GM21360 (cell line): Measurements from ENCODE around the gene NSUN6.
"Not testable (repeated sequence)": the region's sequence is repeated elsewhere in the genome, so short reads cannot be mapped to it uniquely, and the experiment has no call there.

Experiments used
- ATAC-seq: cut with Tn5 transposase; IDR thresholded peaks from one replicate; pipeline ENCODE4 v1.9.1; 2021; ENCODE audit warnings: mild to moderate bottlenecking, moderate library complexity; ENCODE audit not compliant: unreplicated experiment

The NSUN6 gene

DNA sequence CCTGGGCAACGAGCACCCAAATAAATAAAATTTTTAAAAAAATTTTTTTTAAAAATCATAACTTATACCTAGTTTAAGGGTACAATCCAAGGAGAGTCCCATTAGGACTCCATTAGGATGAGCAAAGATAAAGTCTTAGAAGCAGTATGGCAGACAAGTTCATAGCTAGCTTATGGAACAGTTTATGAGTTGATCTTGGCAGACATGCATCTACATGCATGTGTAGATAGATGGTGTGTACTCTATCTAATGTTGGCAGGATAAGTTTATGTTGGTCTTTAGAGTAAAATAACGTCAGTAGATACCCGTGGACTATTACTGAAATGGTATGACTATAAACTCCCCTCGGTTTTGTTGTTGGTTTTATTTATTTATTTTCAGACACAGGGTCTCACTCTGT, 40.2 kb downstream of the NSUN6 start:
- no peak for ATAC-seq

DNA sequence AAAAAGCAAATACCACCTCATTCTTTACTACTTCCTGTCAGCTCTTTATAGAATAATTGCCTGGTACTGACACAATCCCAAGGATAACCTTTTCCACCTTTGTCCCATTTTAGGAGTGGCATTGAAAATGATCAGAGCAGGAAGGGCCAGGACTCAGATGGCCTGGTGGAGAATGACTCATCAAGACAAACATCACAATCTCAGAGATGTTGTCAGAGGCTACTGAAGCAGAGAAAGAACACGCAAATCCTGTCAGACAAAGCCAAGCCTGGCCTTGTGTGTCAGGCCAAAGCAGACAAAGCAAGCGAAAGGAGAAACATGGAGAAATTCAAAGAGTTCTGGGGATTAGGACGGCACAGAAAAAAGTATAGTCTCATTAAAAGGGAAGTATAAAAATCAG, 40.9 kb downstream of the NSUN6 start:
- ATAC-seq = no peak

DNA sequence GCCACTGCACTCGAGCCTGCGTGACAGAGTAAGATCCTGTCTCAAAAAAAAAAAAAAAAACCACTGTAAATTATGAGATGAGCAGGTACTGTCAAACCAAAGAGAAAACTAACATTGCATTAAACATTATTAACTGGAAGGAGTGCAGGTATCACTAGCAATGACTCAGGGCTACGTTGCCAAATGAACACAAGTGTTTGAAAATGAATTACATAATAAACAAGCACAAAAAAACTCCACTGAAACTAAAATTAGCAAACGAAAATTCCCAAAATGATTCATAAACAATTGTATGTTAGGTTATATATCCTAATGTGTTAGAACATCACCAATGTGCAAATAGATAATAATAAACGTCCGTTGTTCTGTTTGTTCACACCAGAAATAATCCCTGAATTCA, 42.8 kb downstream of the NSUN6 start:
- ATAC-seq = no peak

GRCh38 chr10:18607503-18608378, 43.6 kb downstream of the NSUN6 start:
- no peak for ATAC-seq

- no peak for ATAC-seq
These were observed 45.2 kb downstream of the NSUN6 start for GRCh38 chr10:18606051-18606695.

DNA sequence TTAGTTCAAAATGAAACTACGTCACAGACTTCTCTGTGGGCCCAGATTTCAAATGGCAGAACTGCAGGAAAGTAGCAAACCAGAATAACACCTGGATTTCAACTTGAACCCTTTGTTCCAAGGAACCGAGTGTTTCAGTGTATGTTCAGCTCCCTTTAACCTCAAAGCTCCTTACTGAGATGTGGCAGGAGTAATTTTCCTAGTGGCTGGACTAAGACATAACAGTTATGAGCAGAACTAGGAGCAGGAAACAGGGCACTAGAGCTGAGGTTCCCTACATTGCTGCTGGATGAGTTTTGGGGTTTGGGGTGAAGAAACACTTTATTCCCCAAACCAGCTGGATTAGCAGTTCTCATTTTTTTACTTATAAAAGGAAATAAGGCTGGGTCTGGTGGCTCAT, 50.1 kb downstream of the NSUN6 start:
- no peak for ATAC-seq

DNA sequence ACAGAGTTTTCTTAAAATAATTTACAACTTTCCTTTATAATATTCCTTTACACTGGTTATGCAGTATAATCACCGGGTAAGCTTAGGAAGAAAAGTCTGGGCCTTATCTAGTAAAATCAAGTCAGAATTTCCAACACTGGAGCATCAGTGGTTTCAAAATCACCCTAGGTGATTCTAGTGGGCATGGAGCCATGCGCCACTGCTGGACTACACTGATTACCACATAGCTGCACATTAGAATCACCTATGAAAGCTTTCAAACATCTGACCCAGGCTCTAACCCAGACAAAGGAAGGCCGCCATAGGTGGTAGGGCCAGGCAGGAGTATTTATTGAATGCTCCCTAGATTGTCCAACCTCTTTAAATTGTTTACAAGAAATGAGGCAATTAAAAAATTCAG, 52.0 kb downstream of the NSUN6 start:
- ATAC-seq = no peak

- ATAC-seq = no peak
These were observed 56.7 kb downstream of the NSUN6 start for GRCh38 chr10:18594574-18595156.

DNA sequence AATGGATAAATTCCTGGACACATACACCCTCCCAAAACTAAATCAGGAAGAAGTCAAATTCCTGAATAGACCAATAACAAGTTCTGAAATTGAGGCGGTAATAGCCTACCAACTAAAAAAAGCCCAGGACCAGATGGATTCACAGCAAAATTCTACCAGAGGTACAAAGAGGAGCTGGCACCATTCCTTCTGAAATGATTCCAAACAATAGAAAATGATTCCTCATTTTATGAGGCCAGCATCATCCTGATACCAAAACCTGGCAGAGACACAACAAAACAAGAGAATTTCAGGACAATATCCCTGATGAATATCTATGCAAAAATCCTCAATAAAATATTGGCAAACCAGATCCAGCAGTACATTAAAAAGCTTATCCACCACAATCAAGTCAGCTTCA, 60.2 kb downstream of the NSUN6 start:
- ATAC-seq = not testable (repeated sequence)

GRCh38 chr10:18586637-18587036, 64.8 kb downstream of the NSUN6 start:
- not testable (repeated sequence) for ATAC-seq

DNA sequence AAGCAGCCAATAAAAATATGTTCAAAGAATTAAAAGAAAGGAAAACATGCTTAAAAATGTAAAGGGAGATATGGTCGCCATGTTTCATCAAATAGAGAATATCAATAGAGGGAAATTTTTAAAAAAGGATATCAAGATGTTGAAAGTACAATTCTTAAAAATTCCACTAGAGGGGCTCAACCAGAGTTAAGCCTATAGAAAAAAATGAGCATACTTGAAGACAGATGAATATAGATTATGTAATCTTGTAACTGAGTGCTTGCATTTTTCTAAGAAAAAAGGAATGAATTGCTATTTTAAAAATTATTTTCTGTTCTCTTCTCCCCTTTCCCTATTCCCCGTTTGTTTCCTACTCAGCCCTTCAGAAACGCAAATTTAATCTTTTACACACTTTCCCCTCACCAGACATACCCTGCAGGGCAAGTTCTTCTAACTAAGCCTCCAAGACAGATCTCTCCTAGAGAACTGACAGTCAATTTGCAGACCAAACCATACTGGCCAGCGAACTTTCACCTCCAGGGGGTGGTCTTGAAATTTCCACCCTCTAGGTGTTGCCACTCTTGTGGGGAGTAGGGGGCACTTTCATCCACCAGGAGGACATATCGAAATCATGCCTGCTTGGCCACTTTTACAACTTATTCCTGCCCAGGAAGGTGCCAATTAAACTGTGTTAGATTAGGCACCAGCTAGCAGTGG, 67.7 kb downstream of the NSUN6 start:
- no peak for ATAC-seq

DNA sequence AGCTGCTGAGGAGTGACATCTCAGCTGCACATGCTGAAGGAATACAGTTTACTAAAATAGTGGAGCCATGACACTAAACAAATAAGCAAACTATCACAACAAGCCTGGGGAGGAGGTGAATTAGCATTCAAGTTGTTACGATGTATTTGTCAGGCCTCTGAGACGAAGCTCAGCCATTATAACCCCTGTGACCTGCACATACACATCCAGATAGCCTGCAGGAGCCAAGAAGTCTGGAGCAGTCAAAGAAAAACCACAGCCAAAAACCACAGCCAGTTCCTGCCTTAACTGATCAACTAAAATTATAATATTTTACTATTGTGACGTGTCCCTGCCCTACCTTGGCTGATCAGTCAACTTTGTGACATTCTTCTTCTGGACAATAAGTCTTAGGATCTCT, 68.6 kb downstream of the NSUN6 start:
- no peak for ATAC-seq

DNA sequence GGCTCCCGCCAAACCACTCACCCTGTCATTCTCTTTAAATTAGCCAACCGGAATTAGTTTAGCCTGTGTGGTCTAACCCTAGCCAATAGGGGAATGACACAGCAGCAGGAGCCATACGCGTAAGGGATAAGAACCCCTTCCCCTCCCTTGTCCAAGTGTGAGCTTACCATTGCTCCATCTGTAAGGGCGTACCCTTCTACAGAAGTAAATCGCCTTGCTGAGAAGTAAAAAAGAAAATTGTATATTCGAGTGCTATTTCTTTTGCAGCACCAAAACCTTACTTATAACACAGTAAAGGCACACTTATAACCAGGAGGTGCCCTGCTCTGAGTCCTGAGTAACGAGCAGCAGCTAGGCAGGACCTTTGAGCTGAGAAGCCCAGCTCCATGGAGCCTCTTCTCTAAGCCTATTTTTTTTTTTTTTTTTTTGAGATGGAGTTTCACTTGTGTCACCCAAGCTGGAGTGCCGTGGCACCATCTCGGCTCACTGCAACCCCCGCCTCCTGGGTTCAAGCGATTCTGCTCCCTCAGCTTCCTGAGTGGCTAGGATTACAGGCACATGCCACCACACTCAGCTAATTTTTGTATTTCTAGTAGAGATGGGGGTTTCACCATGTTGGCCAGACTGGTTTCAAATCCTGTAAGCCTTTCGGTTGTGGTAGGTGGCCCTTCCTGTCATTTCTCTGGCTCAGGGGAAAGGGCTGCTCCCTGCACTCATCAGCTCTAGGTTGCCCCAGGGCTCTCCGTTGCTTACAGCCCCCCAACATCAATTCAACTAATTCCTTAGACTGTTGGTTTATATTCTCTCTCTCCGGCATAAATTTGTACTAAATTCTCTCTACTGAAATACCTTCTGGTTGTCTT, 73.3 kb downstream of the NSUN6 start:
- ATAC-seq = no peak

DNA sequence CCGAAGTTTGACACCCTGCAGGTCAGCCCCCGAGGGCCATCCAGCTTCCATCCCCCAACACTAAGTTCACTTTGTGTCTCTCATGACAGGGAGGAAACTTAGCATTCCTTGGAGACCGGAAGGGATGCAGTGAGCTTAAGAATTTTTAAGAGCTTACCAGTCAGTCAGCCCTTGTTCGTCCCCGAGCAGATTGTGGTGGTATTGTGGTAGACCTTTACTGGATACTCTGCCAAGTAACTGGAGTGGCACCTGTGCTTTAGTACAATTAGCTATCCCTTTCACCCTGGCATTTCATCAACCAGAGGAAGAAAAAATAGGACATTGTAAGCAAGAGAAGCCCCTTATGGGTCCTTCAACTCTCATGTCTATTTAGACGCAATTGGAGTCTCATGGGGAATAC, 74.8 kb downstream of the NSUN6 start:
- ATAC-seq = no peak

DNA sequence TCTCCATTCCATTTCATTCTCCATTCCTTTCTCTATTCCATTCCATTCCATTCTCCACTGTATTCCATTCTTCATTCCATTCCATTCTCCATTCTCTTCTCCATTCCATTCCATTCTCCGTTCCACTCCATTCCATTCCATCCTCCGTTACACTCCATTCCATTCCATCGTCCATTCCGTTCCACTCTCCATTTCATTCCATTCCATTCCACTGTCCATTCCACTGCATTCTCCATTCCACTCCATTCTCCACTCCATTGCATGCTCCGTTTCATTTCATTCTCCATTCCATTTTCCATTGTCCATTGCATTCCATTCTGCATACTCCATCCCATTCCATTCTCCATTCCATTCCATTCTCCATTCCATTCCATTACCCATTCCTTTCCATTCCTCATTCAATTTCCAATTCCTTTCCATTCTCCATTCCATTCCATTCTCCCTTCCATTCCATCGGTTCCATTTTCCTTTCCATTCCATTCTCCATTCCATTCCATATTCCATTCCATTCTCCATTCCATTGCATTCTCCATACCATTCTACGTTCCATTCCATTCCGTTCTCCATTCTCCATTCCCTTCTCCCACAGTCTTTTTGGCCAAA, 78.3 kb downstream of the NSUN6 start:
- no peak for ATAC-seq

DNA sequence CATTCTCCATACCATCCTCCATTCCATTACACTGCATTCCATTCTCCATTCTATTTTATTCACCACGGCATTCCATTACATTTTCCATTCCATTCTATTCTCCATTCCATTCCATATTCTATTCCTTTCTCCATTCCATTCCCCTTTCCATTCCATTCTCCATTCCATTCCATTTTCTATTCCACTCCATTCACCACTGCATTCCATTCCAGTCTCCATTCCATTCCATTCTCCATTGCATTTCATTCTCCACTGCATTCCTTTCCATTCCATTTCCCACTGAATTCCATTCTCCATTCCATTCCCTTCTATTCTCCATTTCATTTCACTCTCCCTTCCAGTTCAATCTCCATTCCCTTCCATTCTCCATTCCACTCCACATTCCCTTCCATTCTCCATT, 79.6 kb downstream of the NSUN6 start:
- ATAC-seq = no peak

- no peak for ATAC-seq
These were observed 80.3 kb downstream of the NSUN6 start for GRCh38 chr10:18571076-18571475.

DNA sequence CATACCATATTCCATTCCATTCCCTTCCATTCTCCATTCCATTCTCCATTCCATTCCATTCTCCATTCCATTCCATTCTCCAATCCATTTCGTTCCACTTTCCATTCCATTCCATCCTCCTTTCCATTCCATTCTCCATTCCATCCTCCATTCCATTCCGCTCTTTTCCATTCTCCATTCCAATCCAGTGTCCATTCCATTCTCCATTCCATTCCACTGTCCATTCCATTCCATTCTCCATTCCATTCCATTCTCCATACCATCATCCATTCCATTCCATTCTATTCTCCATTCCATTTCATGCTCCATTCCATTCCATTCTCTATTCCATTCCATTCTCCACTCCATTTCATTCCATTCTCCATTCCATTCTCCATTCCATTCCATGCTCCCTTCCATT, 81.0 kb downstream of the NSUN6 start:
- ATAC-seq = not testable (repeated sequence)

- no peak for ATAC-seq
These were observed 84.0 kb downstream of the NSUN6 start for GRCh38 chr10:18567343-18567856.

DNA sequence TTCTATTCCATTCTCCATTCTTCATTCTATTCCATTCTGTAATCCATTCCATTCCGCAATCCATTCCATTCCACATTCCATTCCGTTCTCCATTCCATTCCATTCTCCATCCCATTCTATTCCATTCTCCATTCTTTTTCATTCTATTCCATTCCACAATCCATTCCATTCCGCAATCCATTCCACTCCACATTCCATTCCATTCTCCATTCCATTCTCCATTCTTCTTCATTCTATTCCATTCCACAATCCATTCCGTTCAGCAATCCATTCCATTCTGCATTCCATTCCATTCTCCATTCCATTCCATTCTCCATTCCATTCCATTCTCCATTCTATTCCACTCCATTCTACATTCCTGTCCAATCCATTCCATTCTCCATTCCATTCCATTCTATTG, 85.2 kb downstream of the NSUN6 start:
- no peak for ATAC-seq
